Smooth muscle cell (in vitro differentiated cells): ENCODE results near the gene OR2F1. TPM values are rescaled to one million over a fixed set of nuclear protein-coding genes. Genes with fewer than 3 reads are reported as not detected.

ENCODE experiments used
- DNase-seq: peaks from one replicate; lab custom pipeline; 2025; ENCODE audit not compliant: unreplicated experiment; lab: John Stamatoyannopoulos, UW
- H2AFZ ChIP-seq: fragments of 200-600 bp; sonication (generic); 2 replicates; pipeline ENCODE4 v1.6.0; 2016; ENCODE audit warnings: antibody characterized with exemption, low read depth, mild to moderate bottlenecking
- H3F3A ChIP-seq: fragments of 200-600 bp; sonication (generic); 2 replicates; pipeline ENCODE4 v1.6.0; 2017; ENCODE audit warnings: antibody characterized with exemption, low read depth
- H3K27ac ChIP-seq: fragments of 200-600 bp; sonication (generic); 2 replicates; pipeline ENCODE4 v1.5.1; 2016; ENCODE audit warnings: low read depth, mild to moderate bottlenecking
- H3K27me3 ChIP-seq: fragments of 200-600 bp; sonication (generic); 2 replicates; pipeline ENCODE4 v1.6.1; 2016; ENCODE audit warnings: low read depth, mild to moderate bottlenecking
- H3K36me3 ChIP-seq: fragments of 200-600 bp; sonication (generic); 2 replicates; pipeline ENCODE4 v1.5.1; 2016; ENCODE audit warnings: low read depth
- H3K4me1 ChIP-seq: fragments of 200-600 bp; sonication (generic); 2 replicates; pipeline ENCODE4 v1.5.1; 2016; ENCODE audit warnings: low read depth
- H3K4me2 ChIP-seq: fragments of 200-600 bp; sonication (generic); 2 replicates; pipeline ENCODE4 v1.6.0; 2016; ENCODE audit warnings: mild to moderate bottlenecking
- H3K4me3 ChIP-seq: fragments of 200-600 bp; sonication (generic); 2 replicates; pipeline ENCODE4 v1.5.1; 2016; ENCODE audit warnings: mild to moderate bottlenecking
- H3K79me2 ChIP-seq: fragments of 200-600 bp; sonication (generic); 2 replicates; pipeline ENCODE4 v1.6.0; 2016; ENCODE audit warnings: low read depth, mild to moderate bottlenecking
- H3K9ac ChIP-seq: fragments of 200-600 bp; sonication (generic); 2 replicates; pipeline ENCODE4 v1.6.0; 2016; ENCODE audit warnings: low read depth
- H3K9me3 ChIP-seq: fragments of 200-600 bp; sonication (generic); replicated peaks from 2 replicates; pipeline ENCODE4 v1.5.1; 2016; ENCODE audit warnings: low read depth
- H4K20me1 ChIP-seq: fragments of 200-600 bp; sonication (generic); 2 replicates; pipeline ENCODE4 v1.6.0; 2016; ENCODE audit warnings: low read depth
- WGBS: methylation state at CpG from one replicate; pipeline ENCODE4 v1.1.7; 2016; ENCODE audit warnings: low lambda C conversion rate; 5-methylcytosine and 5-hydroxymethylcytosine counted together
- polyA plus RNA-seq: library from polyadenylated mRNA; unstranded; fragments of >200 nt; fragmentation: Nextera tagmentation; extraction: Ambion mirVana; gene quantifications from 2 replicates; pipeline ENCODE4 v1.2.1, GENCODE V29; 2016
- total RNA-seq: library from RNA; depleted of rRNA; stranded (reverse); fragments of >200 nt; gene quantifications from 2 replicates; pipeline ENCODE4 v1.2.3, GENCODE V29; 2014
- TF ChIP-seq, protein P1 (sequence below): fragments of 200-600 bp; sonication (generic); IDR thresholded peaks from 2 replicates; pipeline ENCODE4 v1.5.1; 2017; ENCODE audit warnings: borderline replicate concordance, mild to moderate bottlenecking, antibody characterized with exemption; ENCODE audit not compliant: insufficient read depth, poor library complexity, severe bottlenecking

OR2F1 gene
- total and polyA plus RNA-seq, 2 experiments from 2014 or later: not detected

DNA sequence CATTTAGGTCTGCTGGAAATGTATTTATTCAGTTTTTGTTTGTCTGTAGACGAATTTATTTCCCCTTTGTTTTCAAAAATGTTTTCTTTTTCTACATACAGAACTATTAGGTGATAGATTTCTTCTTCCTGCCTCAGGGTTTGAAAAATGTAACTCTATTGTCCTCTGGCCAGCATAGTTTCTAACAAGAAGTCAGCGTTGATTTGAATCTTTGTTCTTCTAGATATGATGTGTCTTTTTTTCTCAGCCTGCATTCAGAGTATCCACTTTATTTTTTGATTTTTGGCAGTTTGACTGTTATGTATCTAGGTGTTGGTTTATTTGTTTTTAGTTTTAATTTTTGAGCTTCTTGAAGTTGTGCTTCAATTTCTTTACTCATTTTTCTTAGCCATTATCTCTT lies 7.5 kb upstream of the OR2F1 start:
- Histone ChIP-seq H3K9ac (no peak overlapping the region), H3K27ac (no peak overlapping the region), H3K36me3 (no peaks in the 10 kb centered on the region), H3F3A (no peaks in the 10 kb centered on the region), H3K9me3 (no peaks in the 10 kb centered on the region), H3K4me1 (no peaks in the 10 kb centered on the region), H3K79me2 (no peaks in the 10 kb centered on the region), H4K20me1 (no peaks in the 10 kb centered on the region), H3K27me3 (no peaks in the 10 kb centered on the region), H3K4me2 (no peak overlapping the region), H2AFZ (no peak overlapping the region), H3K4me3 (no peak overlapping the region)
- TF ChIP-seq, protein P1, sequence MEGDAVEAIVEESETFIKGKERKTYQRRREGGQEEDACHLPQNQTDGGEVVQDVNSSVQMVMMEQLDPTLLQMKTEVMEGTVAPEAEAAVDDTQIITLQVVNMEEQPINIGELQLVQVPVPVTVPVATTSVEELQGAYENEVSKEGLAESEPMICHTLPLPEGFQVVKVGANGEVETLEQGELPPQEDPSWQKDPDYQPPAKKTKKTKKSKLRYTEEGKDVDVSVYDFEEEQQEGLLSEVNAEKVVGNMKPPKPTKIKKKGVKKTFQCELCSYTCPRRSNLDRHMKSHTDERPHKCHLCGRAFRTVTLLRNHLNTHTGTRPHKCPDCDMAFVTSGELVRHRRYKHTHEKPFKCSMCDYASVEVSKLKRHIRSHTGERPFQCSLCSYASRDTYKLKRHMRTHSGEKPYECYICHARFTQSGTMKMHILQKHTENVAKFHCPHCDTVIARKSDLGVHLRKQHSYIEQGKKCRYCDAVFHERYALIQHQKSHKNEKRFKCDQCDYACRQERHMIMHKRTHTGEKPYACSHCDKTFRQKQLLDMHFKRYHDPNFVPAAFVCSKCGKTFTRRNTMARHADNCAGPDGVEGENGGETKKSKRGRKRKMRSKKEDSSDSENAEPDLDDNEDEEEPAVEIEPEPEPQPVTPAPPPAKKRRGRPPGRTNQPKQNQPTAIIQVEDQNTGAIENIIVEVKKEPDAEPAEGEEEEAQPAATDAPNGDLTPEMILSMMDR: no peak
- WGBS: 80% methylated on average over 2 of the region's 2 CpGs
- no peak for DNase-seq

- no peak for DNase-seq
- peak overlapping the region; percentile 16 for H3K4me2 ChIP-seq
- H3K4me3 ChIP-seq: no peak overlapping the region
- TF ChIP-seq, protein P1: no peak
- no peak overlapping the region for H3K9ac ChIP-seq
- H3F3A ChIP-seq: no peaks in the 10 kb centered on the region
- WGBS: 57% methylated on average over 2 of the region's 2 CpGs
- H3K4me1 ChIP-seq: no peaks in the 10 kb centered on the region
- H2AFZ ChIP-seq: peak overlapping the region; percentile 83
- no peaks in the 10 kb centered on the region for H3K27me3 ChIP-seq
- H3K79me2 ChIP-seq: no peaks in the 10 kb centered on the region
- H3K27ac ChIP-seq: peak overlapping the region; percentile 53
- H4K20me1 ChIP-seq: no peaks in the 10 kb centered on the region
- H3K36me3 ChIP-seq: no peaks in the 10 kb centered on the region
- H3K9me3 ChIP-seq: no peaks in the 10 kb centered on the region
These were observed 5.9 kb upstream of the OR2F1 start for GRCh38 chr7:143948733-143949132.

- TF ChIP-seq, protein P1: no peak
- Histone ChIP-seq H3K27me3 (no peaks in the 10 kb centered on the region), H3K79me2 (no peaks in the 10 kb centered on the region), H3K4me1 (no peaks in the 10 kb centered on the region), H4K20me1 (no peaks in the 10 kb centered on the region), H3F3A (no peaks in the 10 kb centered on the region), H3K4me3 (no peak overlapping the region), H3K36me3 (no peaks in the 10 kb centered on the region), H3K9me3 (no peaks in the 10 kb centered on the region), H3K4me2 (no peak overlapping the region), H3K9ac (no peak overlapping the region), H2AFZ (no peak overlapping the region), H3K27ac (no peak overlapping the region)
- 93% methylated on average over 3 of the region's 3 CpGs for WGBS
- no peak for DNase-seq
These were observed 1.2 kb upstream of the OR2F1 start for GRCh38 chr7:143953421-143953820.

GRCh38 chr7:143954135-143954534 lies 509 bp upstream of the OR2F1 start:
- TF ChIP-seq, protein P1: no peak

More at GRCh38 chr7:143954135-143954534, 509 bp upstream of the OR2F1 start:
- Histone ChIP-seq H3F3A (no peaks in the 10 kb centered on the region), H3K4me3 (no peak overlapping the region), H3K27ac (no peak overlapping the region), H3K27me3 (no peaks in the 10 kb centered on the region), H3K79me2 (no peaks in the 10 kb centered on the region), H3K36me3 (no peaks in the 10 kb centered on the region), H3K9ac (no peak overlapping the region), H3K4me2 (no peak overlapping the region), H3K4me1 (no peaks in the 10 kb centered on the region), H4K20me1 (no peaks in the 10 kb centered on the region), H3K9me3 (no peaks in the 10 kb centered on the region), H2AFZ (peak overlapping the region; percentile 42)
- 77% methylated on average over 2 of the region's 2 CpGs for WGBS
- DNase-seq: no peak
